Islet precursor cell (in vitro differentiated cells): ENCODE data around the gene GGN.
"Not testable (repeated sequence)": the region's sequence is repeated elsewhere in the genome, so short reads cannot be mapped to it uniquely, and the experiment has no call there.

Experiments used
- DNase-seq: peaks from one replicate; pipeline ENCODE4 v3.0.0-alpha.2; 2018

The GGN gene

DNA sequence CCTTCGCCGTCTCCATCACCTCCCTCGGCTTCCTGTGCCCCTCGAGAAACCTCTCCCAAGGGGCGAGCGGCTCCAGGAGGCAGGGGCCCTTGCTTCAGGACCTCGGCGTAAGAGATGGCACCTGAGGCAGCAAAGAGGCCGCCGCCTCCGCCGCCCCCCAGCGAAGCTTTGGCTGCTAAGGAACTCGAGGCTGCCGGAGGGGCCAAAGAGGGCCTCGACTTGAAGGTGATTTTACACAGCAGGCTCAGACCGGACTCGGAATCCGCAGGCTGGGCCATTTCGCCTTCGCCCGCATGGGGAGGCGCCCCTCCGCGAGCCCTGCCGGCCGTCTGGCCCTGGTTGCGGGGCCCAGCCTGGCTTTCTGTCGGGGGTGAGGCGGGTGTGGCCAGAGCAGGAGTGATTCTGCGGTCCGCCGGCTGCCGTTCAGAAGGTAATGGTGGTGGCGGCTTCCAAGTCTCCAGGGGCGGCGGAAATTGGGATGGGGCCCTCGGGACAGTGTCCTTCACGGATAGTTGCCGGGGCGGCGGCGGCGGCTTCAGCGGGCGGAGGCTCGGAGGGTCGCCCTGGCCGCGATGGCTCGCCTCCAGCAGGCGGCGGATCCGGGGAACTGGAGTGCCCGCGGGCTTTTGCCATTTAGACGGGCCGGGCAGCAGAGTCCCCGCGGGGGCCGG, 1.4 kb downstream of the GGN start:
- peak; percentile 64 for DNase-seq

DNA sequence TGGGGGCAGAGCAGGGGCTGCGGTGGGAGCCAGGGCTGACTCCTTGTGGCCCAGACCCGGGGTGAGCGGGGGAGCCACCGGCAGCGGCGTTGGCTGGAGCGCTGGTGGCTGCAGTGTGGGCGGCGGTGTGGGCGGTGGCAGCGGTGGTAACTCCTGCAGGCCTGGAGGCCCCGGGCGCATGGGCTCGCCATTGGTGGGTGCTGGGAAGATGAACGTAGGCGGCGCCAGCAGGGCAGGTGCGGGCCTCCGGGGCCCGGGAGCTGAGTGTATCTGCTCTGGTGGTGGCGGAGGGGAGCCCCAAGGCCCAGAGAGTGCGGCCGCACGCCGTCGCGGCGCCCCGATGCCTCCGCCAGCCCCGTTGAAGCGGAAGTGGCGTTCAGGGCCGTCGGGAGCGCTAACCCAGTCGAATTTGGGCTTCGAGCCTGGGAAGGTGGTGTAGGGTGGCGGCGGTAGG, 2.0 kb downstream of the GGN start:
- DNase-seq: peak; percentile 66

GRCh38 chr19:38385057-38385803, 2.6 kb downstream of the GGN start:
- no peak for DNase-seq

DNA sequence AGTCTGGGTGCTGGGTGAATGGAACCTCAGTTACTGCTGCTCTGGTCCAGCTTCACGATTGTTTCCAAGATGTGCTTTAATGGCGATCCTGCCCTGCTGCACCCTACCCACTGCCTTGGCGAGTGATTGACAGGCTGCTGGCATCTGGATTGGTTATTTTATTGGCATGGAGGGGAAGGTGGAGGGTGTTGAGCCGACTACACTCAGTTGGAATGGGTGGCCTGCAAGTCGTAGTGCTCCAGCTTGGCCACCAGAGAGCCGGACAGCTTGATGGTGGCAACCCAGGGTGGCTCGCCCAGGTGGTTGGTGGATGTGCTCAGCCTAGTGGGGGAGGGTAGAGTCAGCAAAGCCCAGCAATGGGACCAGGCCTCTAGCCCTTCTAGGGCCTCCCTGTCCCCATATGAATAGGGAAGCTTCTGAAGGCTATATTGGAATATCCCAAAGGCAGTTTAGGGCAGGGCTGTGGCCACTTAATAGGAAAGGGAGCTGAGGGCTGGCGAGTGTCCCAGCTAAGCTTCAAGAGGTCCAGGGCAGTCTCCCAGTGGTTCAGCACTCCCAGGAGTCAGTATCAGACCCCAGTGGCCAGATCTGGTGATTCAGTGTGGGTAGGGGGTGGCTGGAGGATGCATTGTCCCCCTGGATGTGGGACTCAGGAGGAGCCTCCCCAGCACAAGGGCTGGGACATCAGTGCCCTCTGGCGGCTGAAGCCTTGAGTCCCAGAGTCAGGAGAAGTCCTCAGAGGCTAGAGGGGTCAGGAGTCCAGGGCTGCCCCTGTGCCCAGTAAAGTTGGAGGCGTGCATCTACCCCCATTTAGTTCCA, 3.4 kb downstream of the GGN start:
- DNase-seq: peak; percentile 76

GRCh38 chr19:38383743-38384142, 4.1 kb downstream of the GGN start:
- no peak for DNase-seq

GRCh38 chr19:38383184-38383583, 4.7 kb downstream of the GGN start:
- DNase-seq: no peak

DNA sequence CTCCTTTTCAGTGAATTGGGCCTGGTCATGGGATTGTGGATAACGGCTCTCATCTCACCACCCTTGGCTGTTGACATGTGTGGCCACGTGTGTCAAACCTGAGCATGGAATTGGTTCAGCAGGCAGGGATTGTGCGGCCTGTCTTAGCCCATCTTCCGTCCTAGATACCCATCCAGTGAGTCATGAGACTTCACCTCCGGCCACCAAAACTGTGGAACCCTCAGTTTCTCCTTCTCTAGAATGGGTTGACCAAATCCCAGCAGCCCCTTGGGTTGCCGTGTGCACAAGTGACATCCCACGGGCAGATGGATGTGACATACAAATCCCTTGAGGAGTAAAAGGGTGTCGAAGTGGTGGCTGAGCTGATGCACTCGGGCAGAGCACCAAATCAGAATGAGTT, 6.7 kb downstream of the GGN start:
- DNase-seq: no peak

DNA sequence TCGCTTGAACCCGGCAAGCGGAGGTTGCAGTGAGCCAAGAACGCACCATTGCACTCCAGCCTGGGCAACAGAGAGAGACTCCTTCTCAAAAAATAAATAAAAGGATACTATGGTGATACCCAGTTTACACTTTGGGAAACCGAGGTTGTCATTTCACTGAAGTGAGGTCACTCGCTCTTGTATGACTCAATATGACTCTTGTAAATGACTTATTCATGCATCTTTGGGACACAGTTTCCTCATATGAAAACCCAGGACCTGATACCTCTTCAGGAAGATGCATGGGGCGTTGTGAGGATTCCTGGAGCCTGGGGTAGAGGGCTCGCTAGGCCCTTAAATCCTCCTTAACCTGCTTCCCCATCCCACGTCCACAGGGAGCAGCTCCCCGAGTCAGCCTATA, 9.0 kb downstream of the GGN start:
- DNase-seq: no peak

- no peak for DNase-seq
Measured at GRCh38 chr19:38377052-38377451, 10.8 kb downstream of the GGN start.

- DNase-seq: no peak
Measured at GRCh38 chr19:38376576-38376975, 11.3 kb downstream of the GGN start.

DNA sequence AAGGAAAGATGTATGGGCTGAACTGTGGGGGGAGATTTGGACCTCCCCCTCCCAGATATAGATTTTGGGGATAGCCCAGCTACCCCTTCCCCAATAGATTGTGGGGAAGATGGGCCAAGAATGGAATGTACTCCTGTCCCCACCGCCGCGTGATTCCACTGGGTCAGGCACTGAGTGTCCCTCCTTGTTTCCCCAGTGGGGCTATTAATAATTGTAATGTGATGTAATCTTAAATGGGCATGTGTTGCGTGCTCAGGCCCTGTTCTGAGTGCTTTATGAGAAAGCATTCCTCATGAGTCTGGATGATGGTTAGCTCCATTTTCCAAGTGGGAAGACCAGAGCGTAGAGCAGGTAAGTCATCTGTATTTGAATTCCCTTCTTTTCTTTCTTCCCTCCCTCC, 12.1 kb downstream of the GGN start:
- no peak for DNase-seq

- DNase-seq: no peak
Measured at GRCh38 chr19:38375098-38375493, 12.7 kb downstream of the GGN start.

- peak; percentile 99 for DNase-seq
Measured at GRCh38 chr19:38374332-38375097, 13.3 kb downstream of the GGN start, which contains the start of gene PSMD8. TSS of gene PSMD8 (plus strand) at chr19:38374571. CDS start at chr19:38374602, 31 bp downstream.

GRCh38 chr19:38373907-38374331, 13.9 kb downstream of the GGN start:
- DNase-seq: no peak

DNA sequence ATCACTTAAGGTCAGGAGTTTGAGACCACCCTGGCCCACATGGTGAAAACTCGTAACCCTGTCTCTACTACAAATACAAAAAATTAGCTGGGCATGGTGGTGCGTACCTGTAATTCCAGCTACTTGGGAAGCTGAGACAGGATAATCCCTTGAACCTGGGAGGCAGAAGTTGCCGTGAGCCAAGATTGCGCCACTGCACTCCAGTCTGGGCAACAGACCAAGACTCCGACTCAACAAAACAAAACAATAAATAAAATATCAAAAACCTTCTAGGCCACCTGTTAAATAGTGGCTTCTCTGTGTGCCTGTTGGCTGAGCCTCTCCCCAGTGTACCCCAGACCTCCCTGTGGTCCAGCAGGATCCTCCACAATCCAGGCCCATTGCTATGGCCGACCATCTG, 16.8 kb downstream of the GGN start:
- no peak for DNase-seq

- DNase-seq: no peak
Measured at GRCh38 chr19:38370299-38370698, 17.5 kb downstream of the GGN start.

GRCh38 chr19:38369584-38369983, 18.2 kb downstream of the GGN start:
- DNase-seq: no peak

DNA sequence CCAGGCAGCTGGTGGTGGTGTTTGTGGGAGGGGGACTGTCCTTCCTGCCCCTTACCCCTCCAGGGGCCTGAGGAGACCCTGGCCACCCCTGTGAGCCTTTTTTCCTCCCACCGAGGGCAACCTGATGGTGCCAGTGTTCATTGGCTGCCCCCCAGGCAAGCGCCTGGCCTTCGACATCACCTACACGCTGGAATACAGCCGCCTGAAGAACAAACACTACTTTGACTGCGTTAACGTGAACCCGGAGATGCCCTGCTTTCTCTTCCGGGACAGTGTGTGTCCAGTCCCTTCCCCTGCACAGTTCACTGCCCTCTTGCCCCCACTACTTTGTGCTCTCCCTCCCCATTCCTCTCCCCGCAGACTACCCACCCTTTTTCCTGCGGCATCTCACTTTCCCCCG, 20.8 kb downstream of the GGN start:
- no peak for DNase-seq

GRCh38 chr19:38362946-38363688, 24.7 kb downstream of the GGN start:
- not testable (repeated sequence) for DNase-seq

DNA sequence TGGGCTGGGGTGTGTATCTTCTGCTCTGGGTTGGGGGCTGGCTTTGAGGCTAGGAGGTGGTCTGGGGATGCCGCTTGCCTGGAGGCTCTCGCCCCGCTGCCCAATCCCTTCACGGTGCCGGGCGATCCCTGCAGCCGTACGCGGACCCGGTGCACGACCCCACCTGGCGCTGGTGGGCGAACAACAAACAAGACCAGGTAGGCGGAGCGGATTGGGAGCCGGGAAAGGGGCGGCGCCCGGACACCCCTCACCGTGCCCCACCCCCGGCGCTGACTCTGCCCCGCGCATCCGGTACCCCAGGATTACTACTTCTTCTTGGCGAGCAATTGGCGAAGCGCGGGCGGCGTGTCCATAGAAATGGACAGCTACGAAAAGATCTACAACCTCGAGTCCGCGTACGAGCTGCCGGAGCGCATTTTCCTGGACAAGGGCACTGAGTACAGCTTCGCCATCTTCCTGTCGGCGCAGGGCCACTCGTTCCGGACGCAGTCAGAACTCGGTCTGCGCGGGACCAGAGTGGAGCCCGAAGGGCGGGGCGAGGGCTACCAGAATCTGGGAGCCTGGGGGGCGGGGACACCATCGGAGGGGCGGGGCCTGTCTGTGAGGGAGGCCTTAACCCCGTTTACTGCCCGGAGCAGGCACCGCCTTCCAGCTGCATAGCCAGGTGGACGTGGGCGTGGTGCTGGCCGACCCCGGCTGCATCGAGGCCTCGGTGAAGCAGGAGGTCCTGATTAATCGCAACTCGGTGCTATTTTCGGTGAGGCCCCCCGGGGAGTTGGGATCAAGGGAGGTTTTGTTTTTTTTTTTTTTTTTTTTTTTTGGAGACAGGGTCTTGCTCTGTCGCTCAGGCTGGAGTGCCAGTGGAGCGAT, 25.5 kb downstream of the GGN start:
- peak; percentile 93 for DNase-seq

GRCh38 chr19:38361633-38362075, 26.2 kb downstream of the GGN start:
- peak; percentile 97 for DNase-seq
